CD4-positive, alpha-beta T cell (primary cell): ENCODE measurements around the gene NEIL1. TPM values are rescaled to one million over a fixed set of nuclear protein-coding genes. Genes with fewer than 3 reads are reported as not detected.

Experiments
- ATAC-seq: fragments of 200-7000 bp; cut with Tn5 transposase; one replicate; pipeline ENCODE4 v1.10.0; 2022; ENCODE audit warnings: mild to moderate bottlenecking; ENCODE audit not compliant: poor library complexity
- CTCF ChIA-PET: fragments of 350-600 bp; sonication (Branson Sonifier 250); formaldehyde crosslinking; loops from one replicate; lab custom pipeline; 2021; ENCODE audit warnings: antibody characterized with exemption, inconsistent platforms; lab: Charles Lee
- POLR2A ChIA-PET: fragments of 350-600 bp; sonication (Branson Sonifier 250); formaldehyde crosslinking; loops from one replicate; lab custom pipeline; 2021; ENCODE audit warnings: antibody characterized with exemption, inconsistent platforms; lab: Charles Lee
- DNase-seq, 14 experiments: peaks; one replicate each; pipeline ENCODE4 v3.0.0-alpha.2; 2013 to 2020; ENCODE audit warnings: mixed read lengths in 2 of 14
- H3K27ac ChIP-seq, 2 donors: one replicate each; pipeline versions ENCODE4 v1.5.1 to v1.7.0; 2013; ENCODE audit warnings: low read length in 2 of 2, low read depth in 1 of 2, mild to moderate bottlenecking in 1 of 2
- H3K27me3 ChIP-seq, 2 experiments: 1 replicate in 1 of 2; 2 replicates in 1 of 2; pipeline versions ENCODE4 v1.6.1 to v1.7.0; 2013; ENCODE audit warnings: low read length in 2 of 2, control low read depth in 1 of 2, mild to moderate bottlenecking in 1 of 2, moderate library complexity in 1 of 2; ENCODE audit not compliant: insufficient read depth in 2 of 2, control insufficient read depth in 1 of 2
- H3K36me3 ChIP-seq: one replicate; pipeline ENCODE4 v1.6.1; 2013; ENCODE audit warnings: low read length, control low read depth; ENCODE audit not compliant: insufficient read depth
- H3K4me1 ChIP-seq: one replicate; pipeline ENCODE4 v1.6.1; 2013; ENCODE audit warnings: low read length, control low read depth; ENCODE audit not compliant: insufficient read depth
- H3K4me3 ChIP-seq: one replicate; pipeline ENCODE4 v1.5.1; 2013; ENCODE audit warnings: mild to moderate bottlenecking, low read length, moderate library complexity
- H3K9me3 ChIP-seq, 2 experiments: 1 replicate in 1 of 2; 2 replicates in 1 of 2; pipeline versions ENCODE4 v1.6.1 to v1.7.0; 2013; ENCODE audit warnings: low read length in 2 of 2, mild to moderate bottlenecking in 2 of 2, control low read depth in 1 of 2, moderate library complexity in 1 of 2; ENCODE audit not compliant: control insufficient read depth in 1 of 2, insufficient read depth in 1 of 2
- H3K27ac Mint-ChIP-seq: one replicate; pipeline ENCODE4 v1.8.0; 2020; ENCODE audit warnings: mixed read lengths
- H3K27me3 Mint-ChIP-seq: one replicate; pipeline ENCODE4 v1.8.0; 2021; ENCODE audit warnings: mixed read lengths
- H3K36me3 Mint-ChIP-seq: one replicate; pipeline ENCODE4 v1.8.0; 2021; ENCODE audit warnings: low read depth, mixed read lengths
- H3K4me1 Mint-ChIP-seq: one replicate; pipeline ENCODE4 v1.8.0; 2021; ENCODE audit warnings: low read depth, mixed read lengths
- H3K4me3 Mint-ChIP-seq: one replicate; pipeline ENCODE4 v1.8.0; 2020; ENCODE audit warnings: mild to moderate bottlenecking, mixed read lengths
- H3K9me3 Mint-ChIP-seq: one replicate; pipeline ENCODE4 v1.8.0; 2020; ENCODE audit warnings: mixed read lengths
- CTCF ChIP-seq: fragments of 200-600 bp; IDR thresholded peaks from one replicate; pipeline ENCODE4 v1.8.0; 2022; ENCODE audit warnings: antibody characterized with exemption, mild to moderate bottlenecking
- intact Hi-C, 2 experiments: fragments of 100-400 bp; cut with DNase I in 1 of 2; cut with micrococcal nuclease in 1 of 2; formaldehyde crosslinking; loops; one replicate each; pipeline versions ENCODE4 v1.15.1 to v1.9.0; 2023 to 2025; cut with DNase I, micrococcal nuclease
- total RNA-seq, 174 experiments: library from RNA in 2 of 174; stranded (reverse) in 2 of 174; gene quantifications; one replicate each; pipeline ENCODE4 v1.2.3 and lab custom pipeline; 2021 to 2026

Gene NEIL1
- total RNA-seq, 2 experiments from 2014 or later = 30.5 to 30.6 TPM

- Histone ChIP-seq H3K27ac (no peak overlapping the region), H3K36me3 (peaks cover 29% of the 10 kb centered on the region), H3K27me3 (no peaks in the 10 kb centered on the region), H3K4me3 (no peak overlapping the region), H3K4me1 (peaks cover 18% of the 10 kb centered on the region), H3K9me3 (peaks cover 9 to 25% of the 10 kb centered on the region in 2 experiments)
- no peak for TF ChIP-seq CTCF
- Mint-ChIP-seq H3K4me3 (no peak overlapping the region), H3K27ac (no peak overlapping the region), H3K9me3 (peaks cover 7% of the 10 kb centered on the region), H3K27me3 (no peaks in the 10 kb centered on the region), H3K4me1 (peaks cover 19% of the 10 kb centered on the region), H3K36me3 (peaks cover 24% of the 10 kb centered on the region)
- POLR2A ChIA-PET = interaction anchor here (1.9 to 9.6 kb wide), 2 partner anchors 14 to 97 kb away, joined by 5 to 146 read pairs; partner anchors contain the start of genes MAN2C1 and SIN3A
- CTCF ChIA-PET = interaction anchor here (2.5 kb wide), 1 partner anchor 13 kb away, joined by 9 read pairs; the partner anchor contains the start of gene MAN2C1
- no peak for DNase-seq
- intact Hi-C loops = no loop called here
- no peak for ATAC-seq
Measured at GRCh38 chr15:75354454-75354853, 7.6 kb downstream of the NEIL1 start.

- peak overlapping the region; percentile 39 for H3K27ac Mint-ChIP-seq
- TF ChIP-seq CTCF = no peak
- intact Hi-C loops = no loop called here
- H3K36me3 Mint-ChIP-seq = peaks cover 26% of the 10 kb centered on the region
- ATAC-seq (no peak), DNase-seq (no peak)
- CTCF ChIA-PET = no interaction called here
- Histone ChIP-seq H3K27me3 (no peaks in the 10 kb centered on the region), H3K4me1 (peaks cover 8% of the 10 kb centered on the region), H3K4me3 (no peak overlapping the region), H3K36me3 (peaks cover 37% of the 10 kb centered on the region), H3K27ac (no peak overlapping the region), H3K9me3 (peaks cover 0 to 17% of the 10 kb centered on the region in 2 experiments)
- no peaks in the 10 kb centered on the region for H3K27me3 Mint-ChIP-seq
- H3K4me3 Mint-ChIP-seq = no peak overlapping the region
- POLR2A ChIA-PET = interaction anchor here (9.6 kb wide), 1 partner anchor 13 kb away, joined by 146 read pairs; the partner anchor contains the start of gene MAN2C1
- H3K4me1 Mint-ChIP-seq = peaks cover 10% of the 10 kb centered on the region
- no peaks in the 10 kb centered on the region for H3K9me3 Mint-ChIP-seq
Measured at GRCh38 chr15:75355369-75355768, 8.5 kb downstream of the NEIL1 start.

GRCh38 chr15:75356006-75356405, 9.2 kb downstream of the NEIL1 start:
- peaks cover 43% of the 10 kb centered on the region for H3K36me3 ChIP-seq
- POLR2A ChIA-PET = interaction anchor here (1.6 kb wide), 1 partner anchor 12 kb away, joined by 6 read pairs; the partner anchor contains the start of gene MAN2C1
- ATAC-seq (no peak), DNase-seq (no peak)
- peaks cover 4% of the 10 kb centered on the region for H3K4me1 Mint-ChIP-seq
- H3K4me3 Mint-ChIP-seq = no peak overlapping the region
- H3K4me1 ChIP-seq = peaks cover 3% of the 10 kb centered on the region
- no peaks in the 10 kb centered on the region for H3K27me3 ChIP-seq
- no peak overlapping the region for H3K27ac Mint-ChIP-seq
- H3K4me3 ChIP-seq = no peak overlapping the region
- intact Hi-C loops = no loop called here
- H3K36me3 Mint-ChIP-seq = peaks cover 33% of the 10 kb centered on the region
- TF ChIP-seq CTCF = no peak
- peaks cover 0 to 12% of the 10 kb centered on the region in 2 experiments for H3K9me3 ChIP-seq
- H3K9me3 Mint-ChIP-seq = no peaks in the 10 kb centered on the region
- no peak overlapping the region for H3K27ac ChIP-seq
- CTCF ChIA-PET = no interaction called here
- no peaks in the 10 kb centered on the region for H3K27me3 Mint-ChIP-seq
